HL-60 (cell line): ENCODE data around the gene NRXN3.

Experiments used
- DNase-seq, 2 experiments: peaks; one replicate each; pipeline ENCODE4 v3.0.0-alpha.2; 2010 to 2020; ENCODE audit warnings: low read depth in 1 of 2, low spot score in 1 of 2
- H3K27ac ChIP-seq: fragments of 250-450 bp; sonication (Bioruptor Pico); replicated peaks from 2 replicates; pipeline ENCODE4 v1.5.1; 2020; ENCODE audit warnings: mild to moderate bottlenecking, moderate library complexity
- H3K27me3 ChIP-seq: fragments of 250-450 bp; sonication (Bioruptor Pico); 2 replicates; pipeline ENCODE4 v1.5.1; 2021; ENCODE audit warnings: mild to moderate bottlenecking, moderate library complexity; ENCODE audit not compliant: insufficient read depth, poor library complexity, severe bottlenecking
- H3K4me3 ChIP-seq: replicated peaks from 2 replicates; pipeline ENCODE4 v1.5.1; 2011; ENCODE audit warnings: mild to moderate bottlenecking, control low read depth, low read length; ENCODE audit not compliant: insufficient read depth
- CTCF ChIP-seq: IDR thresholded peaks from one replicate; pipeline ENCODE4 v1.5.1; 2011; ENCODE audit warnings: low read length, control low read depth, inconsistent platforms; ENCODE audit not compliant: insufficient read depth
- GABPA ChIP-seq: IDR thresholded peaks from 2 replicates; pipeline ENCODE4 v1.6.1; 2012; ENCODE audit warnings: low read depth
- POLR2AphosphoS5 ChIP-seq: IDR thresholded peaks from 2 replicates; pipeline ENCODE4 v1.6.1; 2012; ENCODE audit warnings: low read depth
- REST ChIP-seq: IDR thresholded peaks from 2 replicates; pipeline ENCODE4 v1.6.1; 2012; ENCODE audit warnings: low read depth; ENCODE audit not compliant: insufficient replicate concordance
- SPI1 ChIP-seq: IDR thresholded peaks from 2 replicates; pipeline ENCODE4 v1.6.1; 2012; ENCODE audit warnings: low read depth, mild to moderate bottlenecking, borderline replicate concordance

Gene NRXN3

GRCh38 chr14:79421811-79422210 lies 1251.6 kb downstream of the NRXN3 start:
- Histone ChIP-seq H3K27me3 (no peaks in the 10 kb centered on the region), H3K27ac (no peak overlapping the region), H3K4me3 (no peak overlapping the region)
- no peak for DNase-seq
- TF ChIP-seq POLR2AphosphoS5 (no peak), CTCF (no peak), REST (no peak), GABPA (no peak), SPI1 (no peak)

- Histone ChIP-seq H3K27me3 (no peaks in the 10 kb centered on the region), H3K27ac (no peak overlapping the region)
Observed at GRCh38 chr14:79424462-79424861, 1254.3 kb downstream of the NRXN3 start.

More at GRCh38 chr14:79424462-79424861, 1254.3 kb downstream of the NRXN3 start:
- no peak for DNase-seq
- no peak overlapping the region for H3K4me3 ChIP-seq
- TF ChIP-seq SPI1 (no peak), CTCF (no peak), REST (no peak), GABPA (no peak), POLR2AphosphoS5 (no peak)
